Sigmoid colon (tissue), 4 donors: Measurements from ENCODE around the gene HCFC2.

Experiments used
- POLR2A ChIP-seq, 2 donors: fragments of 450-650 bp; IDR thresholded peaks; one replicate each; pipeline ENCODE4 v1.6.1; 2016; ENCODE audit warnings: antibody characterized with exemption in 2 of 2, mild to moderate bottlenecking in 2 of 2, moderate library complexity in 2 of 2
- POLR2AphosphoS5 ChIP-seq, 4 donors: sonication (generic); formaldehyde crosslinking; IDR thresholded peaks; one replicate each; pipeline ENCODE4 v1.6.1; 2017; ENCODE audit warnings: antibody characterized with exemption in 4 of 4
- TF ChIP-seq, protein P1 (sequence below), 4 experiments: fragments of 450-650 bp in 3 of 4; fragments of 200-600 bp in 1 of 4; IDR thresholded peaks; one replicate each; pipeline ENCODE4 v1.5.1; 2016 to 2019; ENCODE audit warnings: antibody characterized with exemption in 4 of 4, mild to moderate bottlenecking in 3 of 4, moderate library complexity in 2 of 4

DNA sequence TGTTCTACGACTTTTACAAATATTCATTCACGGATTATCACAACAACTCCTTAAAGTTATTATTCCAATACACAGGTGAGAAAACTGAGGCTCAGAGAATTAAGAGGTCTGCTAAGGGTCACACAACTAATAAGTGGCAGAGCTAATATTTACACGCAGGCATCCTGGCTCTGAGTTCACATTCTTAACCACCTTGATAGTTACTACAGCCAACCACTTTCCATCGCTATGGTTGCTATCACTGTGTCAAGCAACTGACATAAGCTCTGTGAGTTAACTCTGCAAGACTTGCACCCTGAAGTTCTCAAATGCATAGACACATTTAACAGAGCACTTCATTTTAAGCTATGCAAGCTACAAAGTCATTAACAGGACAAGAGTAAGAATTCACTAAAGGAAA lies 18.0 kb upstream of the HCFC2 start:
- TF ChIP-seq, protein P1, sequence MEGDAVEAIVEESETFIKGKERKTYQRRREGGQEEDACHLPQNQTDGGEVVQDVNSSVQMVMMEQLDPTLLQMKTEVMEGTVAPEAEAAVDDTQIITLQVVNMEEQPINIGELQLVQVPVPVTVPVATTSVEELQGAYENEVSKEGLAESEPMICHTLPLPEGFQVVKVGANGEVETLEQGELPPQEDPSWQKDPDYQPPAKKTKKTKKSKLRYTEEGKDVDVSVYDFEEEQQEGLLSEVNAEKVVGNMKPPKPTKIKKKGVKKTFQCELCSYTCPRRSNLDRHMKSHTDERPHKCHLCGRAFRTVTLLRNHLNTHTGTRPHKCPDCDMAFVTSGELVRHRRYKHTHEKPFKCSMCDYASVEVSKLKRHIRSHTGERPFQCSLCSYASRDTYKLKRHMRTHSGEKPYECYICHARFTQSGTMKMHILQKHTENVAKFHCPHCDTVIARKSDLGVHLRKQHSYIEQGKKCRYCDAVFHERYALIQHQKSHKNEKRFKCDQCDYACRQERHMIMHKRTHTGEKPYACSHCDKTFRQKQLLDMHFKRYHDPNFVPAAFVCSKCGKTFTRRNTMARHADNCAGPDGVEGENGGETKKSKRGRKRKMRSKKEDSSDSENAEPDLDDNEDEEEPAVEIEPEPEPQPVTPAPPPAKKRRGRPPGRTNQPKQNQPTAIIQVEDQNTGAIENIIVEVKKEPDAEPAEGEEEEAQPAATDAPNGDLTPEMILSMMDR (IDR thresholded peaks at IDR 0.05): no peak
- no peak for TF ChIP-seq POLR2AphosphoS5 (IDR thresholded peaks at IDR 0.05)
- TF ChIP-seq POLR2A (IDR thresholded peaks at IDR 0.05): no peak
